CD14-positive monocyte (primary cell): ENCODE data around the gene SMAD3. TPM values are rescaled to one million over a fixed set of nuclear protein-coding genes. Genes with fewer than 3 reads are reported as not detected.

Experiments used
- DNase-seq, 3 donors: peaks; one replicate each; pipeline ENCODE4 v3.0.0-alpha.2; 2011 to 2022
- H2AFZ ChIP-seq: 2 replicates; pipeline ENCODE4 v1.6.0; 2012; ENCODE audit warnings: mild to moderate bottlenecking, low read depth, low read length, inconsistent platforms; ENCODE audit not compliant: insufficient read depth, poor library complexity, severe bottlenecking
- H3K27ac ChIP-seq, 2 donors: 1 replicate in 1 of 2; 2 replicates in 1 of 2; pipeline ENCODE4 v1.5.1; 2012 to 2013; ENCODE audit warnings: low read length in 2 of 2, control low read depth in 1 of 2, inconsistent platforms in 1 of 2, low read depth in 1 of 2, mild to moderate bottlenecking in 1 of 2
- H3K27me3 ChIP-seq, 2 donors: one replicate each; pipeline versions ENCODE4 v1.6.0 to v1.6.1; 2011 to 2013; ENCODE audit warnings: low read length in 2 of 2; ENCODE audit not compliant: control insufficient read depth in 2 of 2, insufficient read depth in 2 of 2
- H3K36me3 ChIP-seq, 2 donors: replicated peaks in 1 of 2; 1 replicate in 1 of 2; 2 replicates in 1 of 2; pipeline versions ENCODE4 v1.5.1 to v1.6.1; 2012 to 2013; ENCODE audit warnings: low read length in 2 of 2, control low read depth in 1 of 2, inconsistent platforms in 1 of 2, mild to moderate bottlenecking in 1 of 2; ENCODE audit not compliant: insufficient read depth in 2 of 2, control insufficient read depth in 1 of 2
- H3K4me1 ChIP-seq, 2 donors: 1 replicate in 1 of 2; 2 replicates in 1 of 2; pipeline versions ENCODE4 v1.5.1 to v1.6.1; 2012 to 2013; ENCODE audit warnings: low read length in 2 of 2, control low read depth in 1 of 2, inconsistent platforms in 1 of 2, mild to moderate bottlenecking in 1 of 2, moderate library complexity in 1 of 2; ENCODE audit not compliant: insufficient read depth in 2 of 2, control insufficient read depth in 1 of 2
- H3K4me2 ChIP-seq: replicated peaks from 2 replicates; pipeline ENCODE3; 2012; ENCODE audit warnings: low read length, moderate library complexity, mild to moderate bottlenecking; ENCODE audit not compliant: poor library complexity, severe bottlenecking; ENCODE audit errors: extremely low read depth
- H3K4me3 ChIP-seq, 3 experiments: fragments of 200-600 bp in 1 of 3; sonication (generic) in 1 of 3; replicated peaks in 1 of 3; 1 replicate in 2 of 3; 2 replicates in 1 of 3; pipeline ENCODE4 v1.5.1; 2011 to 2013; ENCODE audit warnings: low read length in 3 of 3, mild to moderate bottlenecking in 3 of 3, control low read depth in 2 of 3, low read depth in 2 of 3, inconsistent platforms in 1 of 3, moderate library complexity in 1 of 3
- H3K79me2 ChIP-seq: 2 replicates; pipeline ENCODE4 v1.6.0; 2012; ENCODE audit warnings: mild to moderate bottlenecking, control low read depth, inconsistent platforms, low read length, moderate library complexity; ENCODE audit not compliant: insufficient read depth
- H3K9ac ChIP-seq: 2 replicates; pipeline ENCODE4 v1.6.0; 2017; ENCODE audit warnings: low read length, mild to moderate bottlenecking; ENCODE audit not compliant: insufficient read depth, poor library complexity, severe bottlenecking
- H3K9me3 ChIP-seq, 2 donors: replicated peaks in 1 of 2; 1 replicate in 1 of 2; 2 replicates in 1 of 2; pipeline versions ENCODE4 v1.5.1 to v1.6.1; 2012 to 2013; ENCODE audit warnings: low read length in 2 of 2, control low read depth in 1 of 2; ENCODE audit not compliant: control insufficient read depth in 1 of 2, insufficient read depth in 1 of 2
- H4K20me1 ChIP-seq: 2 replicates; pipeline ENCODE4 v1.6.0; 2012; ENCODE audit warnings: mild to moderate bottlenecking, low read length, control low read depth, moderate library complexity; ENCODE audit not compliant: insufficient read depth
- H3K27ac Mint-ChIP-seq, 7 donors: one replicate each; pipeline ENCODE4 v1.8.0; 2020; ENCODE audit warnings: mild to moderate bottlenecking in 7 of 7, mixed read lengths in 7 of 7, moderate library complexity in 6 of 7, inconsistent platforms in 2 of 7
- H3K27me3 Mint-ChIP-seq, 3 donors: one replicate each; pipeline ENCODE4 v1.8.0; 2021 to 2022; ENCODE audit warnings: low read depth in 3 of 3, mild to moderate bottlenecking in 3 of 3, mixed read lengths in 3 of 3, moderate library complexity in 3 of 3, inconsistent platforms in 1 of 3
- H3K36me3 Mint-ChIP-seq, 2 donors: one replicate each; pipeline ENCODE4 v1.8.0; 2020; ENCODE audit warnings: mixed read lengths in 2 of 2, inconsistent platforms in 1 of 2, mild to moderate bottlenecking in 1 of 2
- H3K4me1 Mint-ChIP-seq: one replicate; pipeline ENCODE4 v1.8.0; 2020; ENCODE audit warnings: mild to moderate bottlenecking, mixed read lengths
- H3K4me3 Mint-ChIP-seq, 2 donors: one replicate each; pipeline ENCODE4 v1.8.0; 2020; ENCODE audit warnings: mild to moderate bottlenecking in 2 of 2, mixed read lengths in 2 of 2, moderate library complexity in 1 of 2
- H3K9me3 Mint-ChIP-seq, 7 donors: one replicate each; pipeline ENCODE4 v1.8.0; 2020 to 2022; ENCODE audit warnings: mixed read lengths in 7 of 7, mild to moderate bottlenecking in 6 of 7, moderate library complexity in 6 of 7, inconsistent platforms in 2 of 7
- WGBS: methylation state at CpG from one replicate; pipeline ENCODE4 v1.1.5; 2013; ENCODE audit warnings: missing lambda C conversion rate; ENCODE audit not compliant: insufficient coverage; 5-methylcytosine and 5-hydroxymethylcytosine counted together
- intact Hi-C, 2 donors: fragments of 100-400 bp; cut with micrococcal nuclease; formaldehyde crosslinking; loops; one replicate each; pipeline versions ENCODE4 v1.15.0 to v1.15.1; 2023
- polyA plus RNA-seq, 3 donors: library from polyadenylated mRNA; depleted of rRNA in 1 of 3; unstranded in 2 of 3; stranded (reverse) in 1 of 3; fragments of 300-500 nt in 2 of 3; fragments of >200 nt in 1 of 3; fragmentation: Illumina TruSeq in 2 of 3; gene quantifications; 1 replicate in 2 of 3; 2 replicates in 1 of 3; pipeline ENCODE4 v1.2.3, GENCODE V29; 2012 to 2021
- TF ChIP-seq, protein P1 (sequence below): fragments of 200-600 bp; IDR thresholded peaks from one replicate; pipeline ENCODE4 v1.8.0; 2022; ENCODE audit warnings: antibody characterized with exemption, mild to moderate bottlenecking

SMAD3 gene
- polyA plus RNA-seq, 3 donors, result 4.4 to 41.7 (median 5.4) TPM

DNA sequence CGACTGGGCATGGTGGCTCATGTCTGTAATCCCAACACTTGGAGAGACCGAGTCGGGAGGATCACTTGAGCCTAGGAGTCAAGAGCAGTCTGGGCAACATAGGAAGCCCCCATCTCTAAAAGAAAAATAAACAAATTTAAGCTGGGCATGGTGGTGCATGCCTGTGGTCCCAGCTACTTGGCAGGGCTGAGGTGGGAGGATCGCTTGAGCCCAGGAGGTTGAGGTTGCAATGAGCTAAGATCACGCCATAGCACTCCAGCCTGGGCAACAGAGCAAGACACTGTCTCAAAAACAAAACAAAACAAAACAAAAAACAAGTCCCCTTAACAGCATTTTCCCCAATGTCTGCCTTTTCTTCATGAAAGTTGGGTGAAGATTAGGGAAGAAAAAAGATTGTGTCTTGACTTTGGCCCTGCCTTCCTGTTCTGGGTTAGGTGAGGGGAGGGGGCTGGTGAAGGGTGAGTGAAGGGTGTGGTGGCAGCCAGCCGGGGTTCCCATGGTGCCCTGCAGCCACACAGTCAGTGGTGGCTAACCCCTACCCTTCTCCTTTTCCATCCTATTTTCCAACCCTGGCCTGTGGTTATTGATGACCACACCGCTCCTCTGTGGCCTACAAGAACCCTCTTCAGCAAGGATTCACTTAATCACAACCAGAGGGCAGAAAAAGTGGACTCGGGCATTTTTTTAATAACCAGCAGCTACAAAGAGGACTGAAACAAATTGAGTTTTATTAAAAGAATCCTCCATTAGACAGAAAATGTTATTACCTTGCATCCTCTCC, 28.4 kb upstream of the SMAD3 start:
- Histone ChIP-seq H4K20me1 (no peaks in the 10 kb centered on the region), H3K36me3 (no peaks in the 10 kb centered on the region), H3K27me3 (peaks cover 0 to 20% of the 10 kb centered on the region in 2 donors), H3K4me3 (no peak overlapping the region), H3K79me2 (no peaks in the 10 kb centered on the region), H3K9me3 (no peaks in the 10 kb centered on the region), H2AFZ (no peak overlapping the region), H3K4me1 (peaks cover 28 to 43% of the 10 kb centered on the region in 2 donors), H3K9ac (no peak overlapping the region), H3K4me2 (no peak overlapping the region), H3K27ac (no peak overlapping the region)
- intact Hi-C loops, result no loop called here
- Mint-ChIP-seq H3K9me3 (peaks cover 0 to 3% (median 0%) of the 10 kb centered on the region in 7 donors), H3K27me3 (peaks cover 10 to 17% (median 16%) of the 10 kb centered on the region in 3 donors), H3K36me3 (peaks cover 3 to 4% of the 10 kb centered on the region in 2 donors), H3K27ac (peak overlapping the region in 1 of 7 donors; percentile 37), H3K4me1 (peaks cover 24% of the 10 kb centered on the region), H3K4me3 (no peak overlapping the region)
- no CpG with 5 or more reads among the region's 8 CpGs for WGBS
- DNase-seq, result no peak
- TF ChIP-seq, protein P1, sequence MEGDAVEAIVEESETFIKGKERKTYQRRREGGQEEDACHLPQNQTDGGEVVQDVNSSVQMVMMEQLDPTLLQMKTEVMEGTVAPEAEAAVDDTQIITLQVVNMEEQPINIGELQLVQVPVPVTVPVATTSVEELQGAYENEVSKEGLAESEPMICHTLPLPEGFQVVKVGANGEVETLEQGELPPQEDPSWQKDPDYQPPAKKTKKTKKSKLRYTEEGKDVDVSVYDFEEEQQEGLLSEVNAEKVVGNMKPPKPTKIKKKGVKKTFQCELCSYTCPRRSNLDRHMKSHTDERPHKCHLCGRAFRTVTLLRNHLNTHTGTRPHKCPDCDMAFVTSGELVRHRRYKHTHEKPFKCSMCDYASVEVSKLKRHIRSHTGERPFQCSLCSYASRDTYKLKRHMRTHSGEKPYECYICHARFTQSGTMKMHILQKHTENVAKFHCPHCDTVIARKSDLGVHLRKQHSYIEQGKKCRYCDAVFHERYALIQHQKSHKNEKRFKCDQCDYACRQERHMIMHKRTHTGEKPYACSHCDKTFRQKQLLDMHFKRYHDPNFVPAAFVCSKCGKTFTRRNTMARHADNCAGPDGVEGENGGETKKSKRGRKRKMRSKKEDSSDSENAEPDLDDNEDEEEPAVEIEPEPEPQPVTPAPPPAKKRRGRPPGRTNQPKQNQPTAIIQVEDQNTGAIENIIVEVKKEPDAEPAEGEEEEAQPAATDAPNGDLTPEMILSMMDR, result no peak

DNA sequence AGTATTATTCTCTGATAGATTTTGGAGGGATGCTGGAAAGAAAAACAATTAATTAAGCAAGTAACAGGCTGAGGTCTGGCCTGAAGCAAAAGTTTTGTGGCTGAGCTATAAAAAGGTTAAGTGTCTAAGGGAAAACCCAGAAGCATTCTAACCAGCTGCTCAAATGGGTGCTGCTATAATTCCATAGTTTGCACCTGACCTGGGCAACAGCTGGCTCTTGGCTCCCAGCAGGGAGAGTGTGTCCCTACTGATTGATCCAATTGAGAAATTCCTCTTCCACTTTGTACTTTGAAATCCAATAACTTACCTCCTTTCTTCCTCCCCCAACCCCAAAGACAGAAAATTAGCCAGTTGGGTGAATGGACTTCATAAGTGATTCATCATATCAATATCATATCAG, 27.7 kb upstream of the SMAD3 start:
- Histone ChIP-seq H3K4me3 (no peak overlapping the region), H3K36me3 (no peaks in the 10 kb centered on the region), H3K27ac (no peak overlapping the region), H3K4me1 (peaks cover 27 to 50% of the 10 kb centered on the region in 2 donors), H4K20me1 (no peaks in the 10 kb centered on the region), H2AFZ (no peak overlapping the region), H3K27me3 (peaks cover 0 to 18% of the 10 kb centered on the region in 2 donors), H3K9ac (no peak overlapping the region), H3K79me2 (no peaks in the 10 kb centered on the region), H3K9me3 (no peaks in the 10 kb centered on the region), H3K4me2 (no peak overlapping the region)
- Mint-ChIP-seq H3K9me3 (peaks cover 0 to 3% (median 0%) of the 10 kb centered on the region in 7 donors), H3K27me3 (peaks cover 10 to 19% (median 19%) of the 10 kb centered on the region in 3 donors), H3K27ac (no peak overlapping the region), H3K4me3 (no peak overlapping the region), H3K4me1 (peaks cover 31% of the 10 kb centered on the region), H3K36me3 (peaks cover 3 to 4% of the 10 kb centered on the region in 2 donors)
- intact Hi-C loops, result no loop called here
- TF ChIP-seq, protein P1, result no peak
- DNase-seq, result no peak
